Superior temporal gyrus (tissue), 1 donor: Measurements from ENCODE around the gene AUH.
"Not testable (repeated sequence)": the region's sequence is repeated elsewhere in the genome, so short reads cannot be mapped to it uniquely, and the experiment has no call there.

Experiments used
- DNase-seq: peaks from one replicate; pipeline ENCODE4 v3.0.0-alpha.2; 2016; ENCODE audit errors: extremely low spot score

Gene AUH

GRCh38 chr9:91379426-91379825 is 17.7 kb upstream of the AUH start:
- DNase-seq = no peak

- no peak for DNase-seq
These were observed 17.0 kb upstream of the AUH start for GRCh38 chr9:91378695-91379127.

- DNase-seq = not testable (repeated sequence)
These were observed 16.3 kb upstream of the AUH start for GRCh38 chr9:91378054-91378453.

GRCh38 chr9:91376239-91376638 is 14.5 kb upstream of the AUH start:
- no peak for DNase-seq

- no peak for DNase-seq
These were observed 13.2 kb upstream of the AUH start for GRCh38 chr9:91374939-91375338.

- DNase-seq = peak; percentile 46
These were observed 10.2 kb upstream of the AUH start for GRCh38 chr9:91371894-91372293.

- not testable (repeated sequence) for DNase-seq
These were observed 8.3 kb upstream of the AUH start for GRCh38 chr9:91370006-91370405.

- no peak for DNase-seq
These were observed 3.0 kb upstream of the AUH start for GRCh38 chr9:91364702-91365101.

GRCh38 chr9:91364005-91364404 is 2.3 kb upstream of the AUH start:
- no peak for DNase-seq

- peak; percentile 88 for DNase-seq
These were observed 413 bp upstream of the AUH start for GRCh38 chr9:91362051-91362611.

- DNase-seq = peak; percentile 60
These were observed 997 bp downstream of the AUH start for GRCh38 chr9:91360551-91361290.

- DNase-seq = peak; percentile 20
These were observed 1.8 kb downstream of the AUH start for GRCh38 chr9:91359734-91360470.

- DNase-seq = no peak
These were observed 2.6 kb downstream of the AUH start for GRCh38 chr9:91359083-91359482.

- DNase-seq = no peak
These were observed 6.8 kb downstream of the AUH start for GRCh38 chr9:91354881-91355280.

- no peak for DNase-seq
These were observed 12.6 kb downstream of the AUH start for GRCh38 chr9:91349115-91349555.

GRCh38 chr9:91348191-91348807 is 13.4 kb downstream of the AUH start:
- no peak for DNase-seq

GRCh38 chr9:91347377-91347776 is 14.3 kb downstream of the AUH start:
- DNase-seq = no peak

- no peak for DNase-seq
These were observed 15.1 kb downstream of the AUH start for GRCh38 chr9:91346644-91347043.

GRCh38 chr9:91345978-91346377 is 15.7 kb downstream of the AUH start:
- no peak for DNase-seq

- DNase-seq = no peak
These were observed 19.1 kb downstream of the AUH start for GRCh38 chr9:91342575-91342974.

GRCh38 chr9:91341749-91342148 is 20.0 kb downstream of the AUH start:
- no peak for DNase-seq

- no peak for DNase-seq
These were observed 20.4 kb downstream of the AUH start for GRCh38 chr9:91341258-91341746.
